ENCODE data around the gene CDC40.

GRCh38 chr6:110147870-110148269, 32.4 kb upstream of the CDC40 start:
- no peak for TF ChIP-seq CTCF (IDR thresholded peaks at IDR 0.05; ENCODE audit: borderline replicate concordance, extremely low read depth, low read length, poor library complexity, severe bottlenecking)
- TF ChIP-seq EZH2 (IDR thresholded peaks at IDR 0.05; ENCODE audit: borderline replicate concordance, low read depth, low read length, severe bottlenecking), result no peak

All from DND-41 (cell line).